MM.1S (cell line): ENCODE measurements around the gene FOXK2.
"Not testable (repeated sequence)": the region's sequence is repeated elsewhere in the genome, so short reads cannot be mapped to it uniquely, and the experiment has no call there.

ENCODE experiments used
- DNase-seq: peaks from one replicate; pipeline ENCODE4 v3.0.0-alpha.2; 2015
- H2AFZ ChIP-seq: fragments of 300-600 bp; sonication (generic); 2 replicates; pipeline ENCODE4 v1.6.0; 2016; ENCODE audit warnings: antibody characterized with exemption, low read length
- H3F3A ChIP-seq: fragments of 300-600 bp; sonication (generic); 2 replicates; pipeline ENCODE4 v1.6.1; 2016; ENCODE audit warnings: mild to moderate bottlenecking, antibody characterized with exemption, low read length, moderate library complexity, mixed read lengths; ENCODE audit not compliant: insufficient read depth
- H3K27ac ChIP-seq: fragments of 300-600 bp; sonication (generic); 2 replicates; pipeline ENCODE4 v1.5.1; 2016; ENCODE audit warnings: mild to moderate bottlenecking, low read length
- H3K27me3 ChIP-seq: fragments of 300-600 bp; sonication (generic); replicated peaks from 2 replicates; pipeline ENCODE4 v1.6.0; 2016; ENCODE audit warnings: low read length; ENCODE audit not compliant: insufficient read depth
- H3K36me3 ChIP-seq: fragments of 300-600 bp; sonication (generic); replicated peaks from 2 replicates; pipeline ENCODE4 v1.6.1; 2016; ENCODE audit warnings: mild to moderate bottlenecking, low read length, mixed read lengths; ENCODE audit not compliant: insufficient read depth
- H3K4me1 ChIP-seq: fragments of 300-600 bp; sonication (generic); 2 replicates; pipeline ENCODE4 v1.6.1; 2016; ENCODE audit warnings: low read length, mixed read lengths
- H3K4me2 ChIP-seq: fragments of 300-600 bp; sonication (generic); 2 replicates; pipeline ENCODE4 v1.6.0; 2016; ENCODE audit warnings: low read depth, low read length
- H3K4me3 ChIP-seq: fragments of 300-600 bp; sonication (generic); 2 replicates; pipeline ENCODE4 v1.5.1; 2016; ENCODE audit warnings: low read length, mixed read lengths
- H3K79me2 ChIP-seq: fragments of 300-600 bp; sonication (generic); 2 replicates; pipeline ENCODE4 v1.6.1; 2016; ENCODE audit warnings: mixed run types, low read length, mixed read lengths
- H3K9ac ChIP-seq: fragments of 300-600 bp; sonication (generic); 2 replicates; pipeline ENCODE4 v1.6.1; 2016; ENCODE audit warnings: low read length, mixed read lengths
- H3K9me2 ChIP-seq: fragments of 300-600 bp; sonication (generic); replicated peaks from 2 replicates; pipeline ENCODE4 v1.6.1; 2016; ENCODE audit warnings: mild to moderate bottlenecking, low read length, mixed read lengths; ENCODE audit not compliant: insufficient read depth
- H3K9me3 ChIP-seq: fragments of 300-600 bp; sonication (generic); replicated peaks from 2 replicates; pipeline ENCODE4 v1.6.1; 2016; ENCODE audit warnings: mild to moderate bottlenecking, low read length, mixed read lengths; ENCODE audit not compliant: insufficient read depth
- H4K20me1 ChIP-seq: fragments of 300-600 bp; sonication (generic); 2 replicates; pipeline ENCODE4 v1.6.1; 2016; ENCODE audit warnings: mild to moderate bottlenecking, low read length, moderate library complexity, mixed read lengths; ENCODE audit not compliant: insufficient read depth
- EZH2 ChIP-seq: fragments of 300-600 bp; sonication (generic); optimal IDR thresholded peaks from 2 replicates; pipeline ENCODE3; 2017; ENCODE audit warnings: low read depth, mild to moderate bottlenecking, antibody characterized with exemption, low read length, mixed read lengths
- EZH2phosphoT487 ChIP-seq: fragments of 300-600 bp; sonication (generic); IDR thresholded peaks from 2 replicates; pipeline ENCODE4 v1.6.1; 2018; ENCODE audit warnings: antibody characterized with exemption, low read length
- TF ChIP-seq, protein P1 (sequence below): fragments of 300-600 bp; sonication (generic); IDR thresholded peaks from 2 replicates; pipeline ENCODE4 v1.5.1; 2016; ENCODE audit warnings: antibody characterized with exemption, low read length, mixed read lengths

Gene FOXK2

DNA sequence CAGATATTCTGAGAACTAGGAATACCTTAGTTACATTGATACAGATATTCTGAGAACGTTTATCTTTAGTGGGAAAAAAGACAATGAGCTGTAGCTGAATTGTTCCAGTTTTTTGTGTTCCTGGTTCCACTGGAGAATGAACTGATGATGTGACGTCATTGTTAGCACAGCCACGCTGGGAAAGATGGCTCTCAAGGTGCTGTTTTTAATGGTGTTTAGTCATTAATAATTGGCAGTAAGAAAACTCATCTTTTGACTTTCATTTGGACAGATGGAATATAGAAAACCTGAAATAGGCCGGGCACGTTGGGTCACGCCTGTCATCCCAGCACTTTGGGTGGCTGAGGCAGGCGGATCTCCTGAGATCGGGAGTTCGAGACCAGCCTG lies 10.4 kb downstream of the FOXK2 start:
- H3K36me3 ChIP-seq, result no peaks in the 10 kb centered on the region
- peaks cover 6% of the 10 kb centered on the region for H3F3A ChIP-seq
- H3K27ac ChIP-seq, result no peak overlapping the region
- DNase-seq, result no peak
- H3K9me3 ChIP-seq, result no peaks in the 10 kb centered on the region
- H3K9me2 ChIP-seq, result no peaks in the 10 kb centered on the region
- H3K4me1 ChIP-seq, result peaks cover 14% of the 10 kb centered on the region
- H3K4me3 ChIP-seq, result no peak overlapping the region
- no peaks in the 10 kb centered on the region for H3K27me3 ChIP-seq
- H3K79me2 ChIP-seq, result peaks cover 100% of the 10 kb centered on the region
- peaks cover 62% of the 10 kb centered on the region for H4K20me1 ChIP-seq
- H3K9ac ChIP-seq, result no peak overlapping the region
- H2AFZ ChIP-seq, result no peak overlapping the region
- TF ChIP-seq, protein P1, sequence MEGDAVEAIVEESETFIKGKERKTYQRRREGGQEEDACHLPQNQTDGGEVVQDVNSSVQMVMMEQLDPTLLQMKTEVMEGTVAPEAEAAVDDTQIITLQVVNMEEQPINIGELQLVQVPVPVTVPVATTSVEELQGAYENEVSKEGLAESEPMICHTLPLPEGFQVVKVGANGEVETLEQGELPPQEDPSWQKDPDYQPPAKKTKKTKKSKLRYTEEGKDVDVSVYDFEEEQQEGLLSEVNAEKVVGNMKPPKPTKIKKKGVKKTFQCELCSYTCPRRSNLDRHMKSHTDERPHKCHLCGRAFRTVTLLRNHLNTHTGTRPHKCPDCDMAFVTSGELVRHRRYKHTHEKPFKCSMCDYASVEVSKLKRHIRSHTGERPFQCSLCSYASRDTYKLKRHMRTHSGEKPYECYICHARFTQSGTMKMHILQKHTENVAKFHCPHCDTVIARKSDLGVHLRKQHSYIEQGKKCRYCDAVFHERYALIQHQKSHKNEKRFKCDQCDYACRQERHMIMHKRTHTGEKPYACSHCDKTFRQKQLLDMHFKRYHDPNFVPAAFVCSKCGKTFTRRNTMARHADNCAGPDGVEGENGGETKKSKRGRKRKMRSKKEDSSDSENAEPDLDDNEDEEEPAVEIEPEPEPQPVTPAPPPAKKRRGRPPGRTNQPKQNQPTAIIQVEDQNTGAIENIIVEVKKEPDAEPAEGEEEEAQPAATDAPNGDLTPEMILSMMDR, result no peak
- no peak for TF ChIP-seq EZH2phosphoT487
- no peak for TF ChIP-seq EZH2
- H3K4me2 ChIP-seq, result no peak overlapping the region

DNA sequence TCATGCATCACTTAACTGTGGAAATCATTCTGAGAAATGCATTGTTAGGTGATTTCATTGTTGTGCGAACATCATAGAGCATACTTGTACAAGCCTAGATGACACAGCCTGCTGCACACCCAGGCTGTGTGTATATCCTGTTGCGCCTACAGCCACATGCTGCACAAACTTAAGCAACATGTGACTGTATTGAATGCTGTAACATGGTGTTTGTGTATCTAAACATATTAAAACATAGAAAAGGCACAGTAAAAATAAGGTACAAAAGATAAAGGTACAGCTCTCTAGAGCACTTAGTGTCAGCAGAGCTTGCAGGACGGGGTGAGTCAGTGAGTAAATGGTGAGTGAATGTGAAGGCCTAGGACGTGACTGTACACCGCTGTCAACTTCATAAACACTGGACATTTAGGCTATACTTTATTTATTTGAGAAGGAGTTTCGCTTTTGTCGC lies 11.9 kb downstream of the FOXK2 start:
- H3K9ac ChIP-seq, result no peak overlapping the region
- H3F3A ChIP-seq, result peaks cover 21% of the 10 kb centered on the region
- H3K79me2 ChIP-seq, result peaks cover 100% of the 10 kb centered on the region
- H4K20me1 ChIP-seq, result peaks cover 48% of the 10 kb centered on the region
- H3K4me3 ChIP-seq, result no peak overlapping the region
- H3K9me3 ChIP-seq, result no peaks in the 10 kb centered on the region
- H2AFZ ChIP-seq, result no peak overlapping the region
- no peak for DNase-seq
- no peaks in the 10 kb centered on the region for H3K36me3 ChIP-seq
- peaks cover 29% of the 10 kb centered on the region for H3K4me1 ChIP-seq
- H3K9me2 ChIP-seq, result no peaks in the 10 kb centered on the region
- H3K27ac ChIP-seq, result no peak overlapping the region
- H3K27me3 ChIP-seq, result no peaks in the 10 kb centered on the region
- no peak for TF ChIP-seq EZH2phosphoT487
- no peak for TF ChIP-seq EZH2
- TF ChIP-seq, protein P1, result no peak
- no peak overlapping the region for H3K4me2 ChIP-seq

DNA sequence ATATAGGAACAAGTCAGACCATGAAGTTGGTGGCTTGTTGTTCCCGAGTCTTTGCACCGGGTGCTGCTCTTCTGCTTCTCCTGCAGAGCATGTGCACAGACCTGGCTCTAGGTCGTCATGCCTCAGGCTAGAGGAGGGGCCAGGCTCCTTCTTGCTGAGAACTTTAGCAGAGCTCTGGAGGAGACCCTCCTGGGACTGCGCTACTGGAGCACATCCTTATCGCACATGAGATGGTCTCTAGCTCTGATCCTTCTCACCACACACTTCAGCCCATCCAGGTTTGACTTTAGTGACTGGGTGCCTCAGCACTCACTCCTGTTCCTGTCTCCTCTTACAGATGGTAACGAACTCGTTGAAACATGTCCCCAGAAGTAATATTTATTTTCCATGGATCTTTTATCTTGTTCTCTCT lies 14.9 kb downstream of the FOXK2 start:
- no peak for TF ChIP-seq EZH2
- H3K79me2 ChIP-seq, result peaks cover 100% of the 10 kb centered on the region
- no peak overlapping the region for H3K4me3 ChIP-seq
- no peak overlapping the region for H3K9ac ChIP-seq
- DNase-seq, result no peak
- peaks cover 26% of the 10 kb centered on the region for H4K20me1 ChIP-seq
- no peaks in the 10 kb centered on the region for H3K9me2 ChIP-seq
- no peaks in the 10 kb centered on the region for H3K27me3 ChIP-seq
- H3K4me2 ChIP-seq, result peak overlapping the region; percentile 19; the same call in 1 of the 2 replicates
- peaks cover 34% of the 10 kb centered on the region for H3K4me1 ChIP-seq
- no peaks in the 10 kb centered on the region for H3K9me3 ChIP-seq
- no peaks in the 10 kb centered on the region for H3K36me3 ChIP-seq
- H2AFZ ChIP-seq, result no peak overlapping the region
- H3F3A ChIP-seq, result peaks cover 23% of the 10 kb centered on the region
- H3K27ac ChIP-seq, result peak overlapping the region; percentile 78; the same call in 1 of the 2 replicates

DNA sequence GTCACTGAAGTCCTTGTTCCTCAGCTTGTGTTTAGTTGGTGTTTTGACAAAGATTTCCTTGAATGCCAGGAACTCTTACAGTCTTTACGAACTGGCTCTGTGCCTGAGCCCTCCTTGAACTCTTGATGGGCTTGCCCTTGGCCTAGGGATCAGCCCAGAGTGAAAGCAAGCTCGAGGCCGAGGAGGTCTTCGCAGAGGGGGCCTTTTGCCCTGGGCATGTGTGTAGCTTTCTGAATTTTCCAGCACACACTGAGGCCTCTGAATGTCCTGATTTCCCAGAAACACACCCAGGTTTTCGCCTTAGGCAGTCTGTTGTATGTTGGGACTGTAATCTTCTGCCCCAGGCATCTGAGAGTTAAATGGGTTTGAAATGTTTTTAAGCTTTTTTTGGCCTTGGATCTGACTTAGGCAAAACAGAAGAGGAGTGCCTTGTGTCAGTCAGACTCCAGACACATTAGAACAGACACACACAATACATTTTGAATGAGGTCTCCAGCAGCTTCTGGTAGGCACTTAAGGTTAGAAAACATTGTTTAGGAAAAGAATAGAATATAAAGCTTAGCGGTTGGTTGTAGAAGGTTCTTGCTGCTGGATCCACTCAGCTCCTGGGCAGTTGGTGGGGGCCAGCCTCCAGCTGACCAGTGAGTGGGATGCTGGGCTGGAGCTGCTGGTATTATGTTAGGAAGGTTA lies 17.1 kb downstream of the FOXK2 start:
- Histone ChIP-seq H3K4me3 (peak overlapping the region; percentile 15), H3K4me1 (peaks cover 34% of the 10 kb centered on the region), H3K4me2 (peak overlapping the region; percentile 48), H3K9me2 (no peaks in the 10 kb centered on the region), H3F3A (peaks cover 23% of the 10 kb centered on the region), H3K9me3 (no peaks in the 10 kb centered on the region), H3K36me3 (no peaks in the 10 kb centered on the region), H2AFZ (no peak overlapping the region), H3K27ac (peak overlapping the region; percentile 78), H3K79me2 (peaks cover 100% of the 10 kb centered on the region), H3K27me3 (no peaks in the 10 kb centered on the region), H3K9ac (peak overlapping the region; percentile 43), H4K20me1 (peaks cover 23% of the 10 kb centered on the region)
- TF ChIP-seq, protein P1, result no peak
- TF ChIP-seq EZH2, result no peak
- TF ChIP-seq EZH2phosphoT487, result no peak
- no peak for DNase-seq

DNA sequence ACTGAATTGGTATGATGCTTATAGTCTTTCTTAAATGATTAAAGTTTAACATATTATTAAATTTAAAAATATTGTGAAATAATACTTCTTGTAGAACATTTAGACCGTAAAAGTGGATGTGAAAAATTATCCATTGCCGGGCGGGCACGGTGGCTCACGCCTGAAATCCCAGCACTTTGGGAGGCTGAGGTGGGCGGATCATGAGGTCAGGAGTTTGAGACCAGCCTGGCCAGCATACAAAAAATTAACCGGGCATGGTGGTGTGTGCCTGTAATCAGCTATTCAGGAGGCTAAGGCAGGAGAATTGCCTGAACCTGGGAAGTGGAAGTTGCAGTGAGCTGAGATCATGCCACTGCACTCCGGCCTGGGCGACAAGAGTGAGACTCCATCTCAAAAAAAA lies 17.7 kb downstream of the FOXK2 start:
- peak overlapping the region; percentile 78; the same call in 1 of the 2 replicates for H3K27ac ChIP-seq
- not testable (repeated sequence) for H3K4me2 ChIP-seq, H3K4me3 ChIP-seq, H3K36me3 ChIP-seq, H3K9ac ChIP-seq, H2AFZ ChIP-seq, DNase-seq, H3K9me2 ChIP-seq, H3K9me3 ChIP-seq, H3K27me3 ChIP-seq
- peaks cover 23% of the 10 kb centered on the region for H3F3A ChIP-seq
- H3K4me1 ChIP-seq, result peaks cover 34% of the 10 kb centered on the region
- H4K20me1 ChIP-seq, result peaks cover 26% of the 10 kb centered on the region
- peaks cover 100% of the 10 kb centered on the region for H3K79me2 ChIP-seq
